Measurements from ENCODE around the gene PHGDH.
"Not testable (repeated sequence)": the region's sequence is repeated elsewhere in the genome, so short reads cannot be mapped to it uniquely, and the experiment has no call there.

DNA sequence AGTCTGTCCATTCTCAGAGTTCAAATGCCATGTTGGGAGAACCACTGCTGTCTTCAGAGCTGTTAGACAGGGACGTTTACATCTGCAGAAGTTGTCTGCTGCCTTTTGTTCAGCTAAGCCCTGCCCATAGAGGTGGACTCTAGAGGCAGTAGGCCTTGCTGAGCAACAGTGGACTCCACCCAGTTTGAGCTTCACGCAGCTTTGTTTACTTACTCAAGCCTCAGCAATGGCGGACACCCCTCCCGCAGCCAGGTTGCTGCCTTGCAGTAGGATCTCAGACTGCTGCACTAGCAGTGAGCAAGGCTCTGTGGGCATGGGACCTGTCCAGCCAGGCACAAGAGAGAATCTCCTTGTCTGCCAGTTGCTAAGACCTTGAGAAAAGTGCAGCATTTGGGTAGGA is 14.9 kb upstream of the PHGDH start:
- not testable (repeated sequence) for TF ChIP-seq EZH2 (IDR thresholded peaks at IDR 0.05; ENCODE audit: insufficient read depth, poor library complexity, severe bottlenecking); EZH2phosphoT487 (IDR thresholded peaks at IDR 0.05; ENCODE audit: insufficient read depth, low read depth)

Measured in GM23248 (cell line).